MCF 10A (cell line): Measurements from ENCODE around the gene CLCN6. TPM values are rescaled to one million over a fixed set of nuclear protein-coding genes. Genes with fewer than 3 reads are reported as not detected.

Source experiments
- BruUV-seq: library from RNA; stranded (reverse); fragments of 400-500 nt; replicated peaks from 2 replicates; lab custom pipeline; 2021; lab: Mats Ljungman, UMichigan
- CTCF ChIA-PET: fragments of 300-600 bp; sonication (Branson Sonifier 250); formaldehyde crosslinking; extraction: SDS; loops from one replicate; lab custom pipeline; 2021; ENCODE audit warnings: antibody characterized with exemption, inconsistent platforms; lab: Yijun Ruan, JAX
- POLR2A ChIA-PET: fragments of 300-600, 350-650 bp; sonication (Branson Sonifier 250); formaldehyde crosslinking; extraction: SDS; loops from one replicate; lab custom pipeline; 2020; ENCODE audit warnings: antibody characterized with exemption, inconsistent platforms; lab: Yijun Ruan, JAX
- DNase-seq: peaks from one replicate; pipeline ENCODE4 v3.0.0-alpha.2; 2018; ENCODE audit not compliant: unreplicated experiment
- H3K27ac Mint-ChIP-seq: one replicate; pipeline ENCODE4 v1.8.0; 2022; ENCODE audit warnings: mild to moderate bottlenecking, low read depth, mixed read lengths; ENCODE audit not compliant: unreplicated experiment
- H3K27me3 Mint-ChIP-seq: one replicate; pipeline ENCODE4 v1.8.0; 2022; ENCODE audit warnings: mixed read lengths; ENCODE audit not compliant: insufficient read depth, unreplicated experiment
- H3K36me3 Mint-ChIP-seq: one replicate; pipeline ENCODE4 v1.8.0; 2022; ENCODE audit warnings: mild to moderate bottlenecking, moderate library complexity, mixed read lengths; ENCODE audit not compliant: insufficient read depth, unreplicated experiment
- H3K4me1 Mint-ChIP-seq: one replicate; pipeline ENCODE4 v1.8.0; 2022; ENCODE audit warnings: mixed read lengths; ENCODE audit not compliant: insufficient read depth, unreplicated experiment
- H3K4me3 Mint-ChIP-seq: one replicate; pipeline ENCODE4 v1.8.0; 2022; ENCODE audit warnings: mild to moderate bottlenecking, moderate library complexity, mixed read lengths; ENCODE audit not compliant: unreplicated experiment
- H3K9me3 Mint-ChIP-seq: one replicate; pipeline ENCODE4 v1.8.0; 2022; ENCODE audit warnings: mixed read lengths; ENCODE audit not compliant: unreplicated experiment
- CTCF ChIP-seq: fragments of 200-600 bp; IDR thresholded peaks from one replicate; pipeline ENCODE4 v1.8.0; 2022; ENCODE audit warnings: antibody characterized with exemption, mild to moderate bottlenecking; ENCODE audit not compliant: unreplicated experiment
- intact Hi-C: fragments of 100-400 bp; cut with micrococcal nuclease; formaldehyde crosslinking; loops from 2 replicates; pipeline ENCODE4 v1.14.1; 2022
- total RNA-seq: library from RNA; stranded (reverse); gene quantifications from 2 replicates; pipeline ENCODE4 v1.2.3, GENCODE V29; 2022

The CLCN6 gene
- total RNA-seq, 1 experiment from 2014 or later = 12.3 TPM

GRCh38 chr1:11806307-11806936 is 431 bp downstream of the CLCN6 start:
- Mint-ChIP-seq H3K36me3 (peaks cover 38% of the 10 kb centered on the region), H3K27ac (peak overlapping the region; percentile 96), H3K27me3 (no peaks in the 10 kb centered on the region), H3K9me3 (no peaks in the 10 kb centered on the region), H3K4me1 (peaks cover 34% of the 10 kb centered on the region), H3K4me3 (peak overlapping the region; percentile 95)
- no peak for TF ChIP-seq CTCF
- CTCF ChIA-PET = interaction anchor here (0.6 to 1.9 kb wide), 8 partner anchors 9 to 759 kb away, joined by 3 to 8 read pairs (median 5); no protein-coding TSS in a partner anchor
- POLR2A ChIA-PET = interaction anchor here (0.5 to 4.2 kb wide), 24 partner anchors 11 to 794 kb away, joined by 3 to 60 read pairs (median 4); partner anchors contain the start of genes AGTRAP, FBXO2, MFN2 and UBIAD1
- DNase-seq = peak; percentile 21
- no TSS peak for BruUV-seq
- intact Hi-C loops = loop anchor here (1.0 kb wide), 1 partner anchor 70 kb away; the partner anchor contains the start of gene AGTRAP

- Mint-ChIP-seq H3K9me3 (no peaks in the 10 kb centered on the region), H3K4me3 (peak overlapping the region; percentile 95), H3K36me3 (peaks cover 43% of the 10 kb centered on the region), H3K27me3 (no peaks in the 10 kb centered on the region), H3K27ac (peak overlapping the region; percentile 96), H3K4me1 (peaks cover 34% of the 10 kb centered on the region)
- no peak for TF ChIP-seq CTCF
- intact Hi-C loops = no loop called here
- CTCF ChIA-PET = interaction anchor here (0.6 to 1.9 kb wide), 8 partner anchors 10 to 769 kb away, joined by 3 to 8 read pairs (median 5); no protein-coding TSS in a partner anchor
- POLR2A ChIA-PET = interaction anchor here (0.9 to 4.2 kb wide), 16 partner anchors 10 to 534 kb away, joined by 3 to 60 read pairs (median 5); partner anchors contain the start of genes AGTRAP, FBXO2, MFN2 and UBIAD1
- DNase-seq = no peak
- BruUV-seq = TSS peak; percentile 33
Observed at GRCh38 chr1:11807133-11807532, 1.1 kb downstream of the CLCN6 start.

- H3K9me3 Mint-ChIP-seq = no peaks in the 10 kb centered on the region
- H3K27me3 Mint-ChIP-seq = no peaks in the 10 kb centered on the region
- no peak overlapping the region for H3K4me3 Mint-ChIP-seq
- H3K36me3 Mint-ChIP-seq = peaks cover 82% of the 10 kb centered on the region
- no peak for DNase-seq
- TF ChIP-seq CTCF = no peak
- CTCF ChIA-PET = no interaction called here
- intact Hi-C loops = no loop called here
- no TSS peak for BruUV-seq
- peaks cover 9% of the 10 kb centered on the region for H3K4me1 Mint-ChIP-seq
- POLR2A ChIA-PET = no interaction called here
- no peak overlapping the region for H3K27ac Mint-ChIP-seq
Observed at GRCh38 chr1:11813021-11813420, 7.0 kb downstream of the CLCN6 start.

GRCh38 chr1:11817192-11817591 is 11.2 kb downstream of the CLCN6 start:
- no peak for DNase-seq
- no peak overlapping the region for H3K27ac Mint-ChIP-seq
- no peak overlapping the region for H3K4me3 Mint-ChIP-seq
- intact Hi-C loops = no loop called here
- no TSS peak for BruUV-seq
- TF ChIP-seq CTCF = no peak
- peaks cover 10% of the 10 kb centered on the region for H3K4me1 Mint-ChIP-seq
- no peaks in the 10 kb centered on the region for H3K27me3 Mint-ChIP-seq
- no peaks in the 10 kb centered on the region for H3K9me3 Mint-ChIP-seq
- POLR2A ChIA-PET = interaction anchor here (1.9 kb wide), 1 partner anchor 11 kb away, joined by 7 read pairs; the partner anchor contains the start of genes CLCN6 and MTHFR
- H3K36me3 Mint-ChIP-seq = peaks cover 96% of the 10 kb centered on the region
- CTCF ChIA-PET = interaction anchor here (1.0 kb wide), 1 partner anchor 21 kb away, joined by 7 read pairs; no protein-coding TSS in a partner anchor
